ENCODE measurements around the gene RBM45. TPM values are rescaled to one million over a fixed set of nuclear protein-coding genes. Genes with fewer than 3 reads are reported as not detected.
A peak's percentile ranks its signal among the peaks of the same experiment; 100 is the strongest.

Gene RBM45
- total and polyA plus RNA-seq, 2 experiments from 2014 or later: 4.3 to 12.7 TPM

GRCh38 chr2:178068823-178069454, 43.3 kb upstream of the RBM45 start:
- H3K4me2 ChIP-seq: no peak overlapping the region
- peaks cover 10% of the 10 kb centered on the region for H3K4me1 ChIP-seq (ENCODE audit: insufficient read depth)
- no peaks in the 10 kb centered on the region for H3K36me3 ChIP-seq (replicated peaks; ENCODE audit: insufficient read depth, low read depth)
- H3K4me3 ChIP-seq: no peak overlapping the region
- TF ChIP-seq, protein P1, sequence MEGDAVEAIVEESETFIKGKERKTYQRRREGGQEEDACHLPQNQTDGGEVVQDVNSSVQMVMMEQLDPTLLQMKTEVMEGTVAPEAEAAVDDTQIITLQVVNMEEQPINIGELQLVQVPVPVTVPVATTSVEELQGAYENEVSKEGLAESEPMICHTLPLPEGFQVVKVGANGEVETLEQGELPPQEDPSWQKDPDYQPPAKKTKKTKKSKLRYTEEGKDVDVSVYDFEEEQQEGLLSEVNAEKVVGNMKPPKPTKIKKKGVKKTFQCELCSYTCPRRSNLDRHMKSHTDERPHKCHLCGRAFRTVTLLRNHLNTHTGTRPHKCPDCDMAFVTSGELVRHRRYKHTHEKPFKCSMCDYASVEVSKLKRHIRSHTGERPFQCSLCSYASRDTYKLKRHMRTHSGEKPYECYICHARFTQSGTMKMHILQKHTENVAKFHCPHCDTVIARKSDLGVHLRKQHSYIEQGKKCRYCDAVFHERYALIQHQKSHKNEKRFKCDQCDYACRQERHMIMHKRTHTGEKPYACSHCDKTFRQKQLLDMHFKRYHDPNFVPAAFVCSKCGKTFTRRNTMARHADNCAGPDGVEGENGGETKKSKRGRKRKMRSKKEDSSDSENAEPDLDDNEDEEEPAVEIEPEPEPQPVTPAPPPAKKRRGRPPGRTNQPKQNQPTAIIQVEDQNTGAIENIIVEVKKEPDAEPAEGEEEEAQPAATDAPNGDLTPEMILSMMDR (IDR thresholded peaks at IDR 0.05; ENCODE audit: poor library complexity): no peak
- no peaks in the 10 kb centered on the region for H3K9me2 ChIP-seq (replicated peaks; ENCODE audit: insufficient read depth)
- H2AFZ ChIP-seq: no peak overlapping the region
- no peaks in the 10 kb centered on the region for H3K9me3 ChIP-seq (ENCODE audit: low read depth)
- H4K20me1 ChIP-seq (ENCODE audit: insufficient read depth, poor library complexity, severe bottlenecking): no peaks in the 10 kb centered on the region
- DNase-seq (ENCODE audit: low spot score): no peak
- no peak overlapping the region for H3K27ac ChIP-seq
- no peaks in the 10 kb centered on the region for H3K79me2 ChIP-seq
- no peaks in the 10 kb centered on the region for H3K27me3 ChIP-seq
- WGBS (ENCODE audit: low lambda C conversion rate, missing lambda C conversion rate): 83% methylated on average over 1 of the region's 1 CpG

- no peak overlapping the region for H3K4me2 ChIP-seq
- no peaks in the 10 kb centered on the region for H3K9me3 ChIP-seq (ENCODE audit: low read depth)
- no peaks in the 10 kb centered on the region for H3K36me3 ChIP-seq (replicated peaks; ENCODE audit: insufficient read depth, low read depth)
- H3K27ac ChIP-seq: no peak overlapping the region
- no peaks in the 10 kb centered on the region for H4K20me1 ChIP-seq (ENCODE audit: insufficient read depth, poor library complexity, severe bottlenecking)
- 76% methylated on average over 1 of the region's 1 CpG for WGBS (ENCODE audit: low lambda C conversion rate, missing lambda C conversion rate)
- H3K9me2 ChIP-seq (replicated peaks; ENCODE audit: insufficient read depth): no peaks in the 10 kb centered on the region
- TF ChIP-seq, protein P1 (IDR thresholded peaks at IDR 0.05; ENCODE audit: poor library complexity): peak; percentile 24
- TF ChIP-seq EZH2 (IDR thresholded peaks at IDR 0.05; ENCODE audit: borderline replicate concordance): no peak
- no peak for DNase-seq (ENCODE audit: low spot score)
- no peak overlapping the region for H3K4me3 ChIP-seq
- no peak overlapping the region for H2AFZ ChIP-seq
- H3K79me2 ChIP-seq: no peaks in the 10 kb centered on the region
- no peaks in the 10 kb centered on the region for H3K27me3 ChIP-seq
- peaks cover 10% of the 10 kb centered on the region for H3K4me1 ChIP-seq (ENCODE audit: insufficient read depth)
These were observed 42.7 kb upstream of the RBM45 start for GRCh38 chr2:178069551-178069950.

- no peaks in the 10 kb centered on the region for H3K9me2 ChIP-seq (replicated peaks; ENCODE audit: insufficient read depth)
- H3K27me3 ChIP-seq: no peaks in the 10 kb centered on the region
- WGBS (ENCODE audit: low lambda C conversion rate, missing lambda C conversion rate): 48% methylated on average over 2 of the region's 2 CpGs
- no peaks in the 10 kb centered on the region for H3K9me3 ChIP-seq (ENCODE audit: low read depth)
- peak; percentile 24 for DNase-seq (ENCODE audit: low spot score)
- no peaks in the 10 kb centered on the region for H3K36me3 ChIP-seq (replicated peaks; ENCODE audit: insufficient read depth, low read depth)
- TF ChIP-seq EZH2 (IDR thresholded peaks at IDR 0.05; ENCODE audit: borderline replicate concordance) (no peak), EZH2phosphoT487 (IDR thresholded peaks at IDR 0.05; ENCODE audit: low read depth, severe bottlenecking, unreplicated experiment) (no peak)
- TF ChIP-seq, protein P1 (IDR thresholded peaks at IDR 0.05; ENCODE audit: poor library complexity): no peak
- no peaks in the 10 kb centered on the region for H3K79me2 ChIP-seq
- peaks cover 10% of the 10 kb centered on the region for H3K4me1 ChIP-seq (ENCODE audit: insufficient read depth)
- H3K4me3 ChIP-seq: no peak overlapping the region
- H3K4me2 ChIP-seq: peak overlapping the region; percentile 46
- no peak overlapping the region for H3K27ac ChIP-seq
- H2AFZ ChIP-seq: no peak overlapping the region
- H4K20me1 ChIP-seq (ENCODE audit: insufficient read depth, poor library complexity, severe bottlenecking): no peaks in the 10 kb centered on the region
These were observed 41.4 kb upstream of the RBM45 start for GRCh38 chr2:178070824-178071223.

- no peaks in the 10 kb centered on the region for H3K27me3 ChIP-seq
- no peaks in the 10 kb centered on the region for H3K9me2 ChIP-seq (replicated peaks; ENCODE audit: insufficient read depth)
- TF ChIP-seq EZH2 (IDR thresholded peaks at IDR 0.05; ENCODE audit: borderline replicate concordance) (no peak), EZH2phosphoT487 (IDR thresholded peaks at IDR 0.05; ENCODE audit: low read depth, severe bottlenecking, unreplicated experiment) (no peak)
- TF ChIP-seq, protein P1 (IDR thresholded peaks at IDR 0.05; ENCODE audit: poor library complexity): no peak
- no peaks in the 10 kb centered on the region for H3K9me3 ChIP-seq (ENCODE audit: low read depth)
- peaks cover 10% of the 10 kb centered on the region for H3K4me1 ChIP-seq (ENCODE audit: insufficient read depth)
- no peaks in the 10 kb centered on the region for H3K36me3 ChIP-seq (replicated peaks; ENCODE audit: insufficient read depth, low read depth)
- H3K4me3 ChIP-seq: no peak overlapping the region
- H3K4me2 ChIP-seq: peak overlapping the region; percentile 80
- no peak overlapping the region for H2AFZ ChIP-seq
- no peaks in the 10 kb centered on the region for H3K79me2 ChIP-seq
- no peaks in the 10 kb centered on the region for H4K20me1 ChIP-seq (ENCODE audit: insufficient read depth, poor library complexity, severe bottlenecking)
- H3K27ac ChIP-seq: no peak overlapping the region
- DNase-seq (ENCODE audit: low spot score): no peak
- WGBS (ENCODE audit: low lambda C conversion rate, missing lambda C conversion rate): 94% methylated on average over 11 of the region's 11 CpGs
These were observed 40.2 kb upstream of the RBM45 start for GRCh38 chr2:178072000-178072382.

Data from hepatocyte (in vitro differentiated cells).